ENCODE results near the gene WDR11.
"Not testable (repeated sequence)": the region's sequence is repeated elsewhere in the genome, so short reads cannot be mapped to it uniquely, and the experiment has no call there.

Gene WDR11

GRCh38 chr10:120841522-120842189 is 9.5 kb upstream of the WDR11 start:
- DNase-seq (ENCODE audit: low read depth, low spot score): no peak

- DNase-seq (ENCODE audit: low read depth, low spot score): no peak
Measured at GRCh38 chr10:120854388-120854787, 3.2 kb downstream of the WDR11 start.

- no peak for DNase-seq (ENCODE audit: low read depth, low spot score)
Measured at GRCh38 chr10:120861178-120861855, 10.2 kb downstream of the WDR11 start.

GRCh38 chr10:120873741-120874140 is 22.6 kb downstream of the WDR11 start:
- no peak for DNase-seq (ENCODE audit: low read depth, low spot score)

- DNase-seq (ENCODE audit: low read depth, low spot score): no peak
Measured at GRCh38 chr10:120883071-120883470, 31.9 kb downstream of the WDR11 start.

GRCh38 chr10:120887482-120887881 is 36.3 kb downstream of the WDR11 start:
- DNase-seq (ENCODE audit: low read depth, low spot score): no peak

- DNase-seq (ENCODE audit: low read depth, low spot score): no peak
Measured at GRCh38 chr10:120891365-120891764, 40.2 kb downstream of the WDR11 start.

GRCh38 chr10:120894556-120894955 is 43.4 kb downstream of the WDR11 start:
- no peak for DNase-seq (ENCODE audit: low read depth, low spot score)

GRCh38 chr10:120897343-120897742 is 46.2 kb downstream of the WDR11 start:
- DNase-seq (ENCODE audit: low read depth, low spot score): no peak

- no peak for DNase-seq (ENCODE audit: low read depth, low spot score)
Measured at GRCh38 chr10:120905268-120905667, 54.1 kb downstream of the WDR11 start.

- DNase-seq (ENCODE audit: low read depth, low spot score): no peak
Measured at GRCh38 chr10:120917521-120918250, 66.5 kb downstream of the WDR11 start.

GRCh38 chr10:120923886-120924285 is 72.7 kb downstream of the WDR11 start:
- DNase-seq (ENCODE audit: low read depth, low spot score): not testable (repeated sequence)

GRCh38 chr10:120926611-120927010 is 75.4 kb downstream of the WDR11 start:
- DNase-seq (ENCODE audit: low read depth, low spot score): no peak

GRCh38 chr10:120927352-120927751 is 76.2 kb downstream of the WDR11 start:
- DNase-seq (ENCODE audit: low read depth, low spot score): no peak

- no peak for DNase-seq (ENCODE audit: low read depth, low spot score)
Measured at GRCh38 chr10:120929166-120929565, 78.0 kb downstream of the WDR11 start.

GRCh38 chr10:120931423-120931822 is 80.3 kb downstream of the WDR11 start:
- no peak for DNase-seq (ENCODE audit: low read depth, low spot score)

- no peak for DNase-seq (ENCODE audit: low read depth, low spot score)
Measured at GRCh38 chr10:120931999-120932398, 80.8 kb downstream of the WDR11 start.

GRCh38 chr10:120938822-120939221 is 87.7 kb downstream of the WDR11 start:
- no peak for DNase-seq (ENCODE audit: low read depth, low spot score)

- no peak for DNase-seq (ENCODE audit: low read depth, low spot score)
Measured at GRCh38 chr10:120940299-120940900, 89.2 kb downstream of the WDR11 start.

GRCh38 chr10:120941501-120941900 is 90.3 kb downstream of the WDR11 start:
- DNase-seq (ENCODE audit: low read depth, low spot score): no peak

GRCh38 chr10:120942806-120943413 is 91.7 kb downstream of the WDR11 start:
- DNase-seq (ENCODE audit: low read depth, low spot score): no peak

- no peak for DNase-seq (ENCODE audit: low read depth, low spot score)
Measured at GRCh38 chr10:120943542-120943941, 92.4 kb downstream of the WDR11 start.

Data from iPS DF 19.7 (cell line).